Measurements from ENCODE around the gene SATB1. TPM values are rescaled to one million over a fixed set of nuclear protein-coding genes. Genes with fewer than 3 reads are reported as not detected.

The SATB1 gene
- total RNA-seq, 1 experiment from 2014 or later, result 16.6 TPM

- no peak for DNase-seq
- no peaks in the 10 kb centered on the region for H3K4me1 Mint-ChIP-seq (ENCODE audit: low read depth, unreplicated experiment)
- intact Hi-C loops (cut with micrococcal nuclease; ENCODE audit: unreplicated experiment), result no loop called here
- BruUV-seq (replicated peaks), result no TSS peak
- no peak for TF ChIP-seq CTCF (IDR thresholded peaks at IDR 0.05; ENCODE audit: unreplicated experiment)
- H3K27me3 Mint-ChIP-seq (ENCODE audit: unreplicated experiment), result no peaks in the 10 kb centered on the region
- no peak overlapping the region for H3K4me3 Mint-ChIP-seq (ENCODE audit: low read depth, unreplicated experiment)
- no peaks in the 10 kb centered on the region for H3K36me3 Mint-ChIP-seq (ENCODE audit: insufficient read depth, unreplicated experiment)
- no peaks in the 10 kb centered on the region for H3K9me3 Mint-ChIP-seq (ENCODE audit: low read depth, unreplicated experiment)
- CTCF ChIA-PET, result no interaction called here
- H3K27ac Mint-ChIP-seq (ENCODE audit: unreplicated experiment), result no peak overlapping the region
Measured at GRCh38 chr3:18402239-18402799, 22.8 kb downstream of the SATB1 start.

GRCh38 chr3:18401300-18401961, 23.7 kb downstream of the SATB1 start:
- H3K4me3 Mint-ChIP-seq (ENCODE audit: low read depth, unreplicated experiment), result no peak overlapping the region
- H3K36me3 Mint-ChIP-seq (ENCODE audit: insufficient read depth, unreplicated experiment), result no peaks in the 10 kb centered on the region
- intact Hi-C loops (cut with micrococcal nuclease; ENCODE audit: unreplicated experiment), result no loop called here
- no peak overlapping the region for H3K27ac Mint-ChIP-seq (ENCODE audit: unreplicated experiment)
- TF ChIP-seq CTCF (IDR thresholded peaks at IDR 0.05; ENCODE audit: unreplicated experiment), result no peak
- no TSS peak for BruUV-seq (replicated peaks)
- H3K4me1 Mint-ChIP-seq (ENCODE audit: low read depth, unreplicated experiment), result no peaks in the 10 kb centered on the region
- no peak for DNase-seq
- CTCF ChIA-PET, result interaction anchor here (0.6 kb wide), 1 partner anchor 427 kb away, joined by 3 read pairs; no protein-coding TSS in a partner anchor
- H3K9me3 Mint-ChIP-seq (ENCODE audit: low read depth, unreplicated experiment), result no peaks in the 10 kb centered on the region
- H3K27me3 Mint-ChIP-seq (ENCODE audit: unreplicated experiment), result no peaks in the 10 kb centered on the region

GRCh38 chr3:18398448-18398847, 26.7 kb downstream of the SATB1 start:
- no peaks in the 10 kb centered on the region for H3K36me3 Mint-ChIP-seq (ENCODE audit: insufficient read depth, unreplicated experiment)
- DNase-seq, result no peak
- no peak overlapping the region for H3K27ac Mint-ChIP-seq (ENCODE audit: unreplicated experiment)
- H3K9me3 Mint-ChIP-seq (ENCODE audit: low read depth, unreplicated experiment), result no peaks in the 10 kb centered on the region
- no peaks in the 10 kb centered on the region for H3K27me3 Mint-ChIP-seq (ENCODE audit: unreplicated experiment)
- CTCF ChIA-PET, result no interaction called here
- intact Hi-C loops (cut with micrococcal nuclease; ENCODE audit: unreplicated experiment), result loop anchor here (10.0 kb wide), 1 partner anchor 586 kb away; no protein-coding TSS in a partner anchor
- no peak overlapping the region for H3K4me3 Mint-ChIP-seq (ENCODE audit: low read depth, unreplicated experiment)
- H3K4me1 Mint-ChIP-seq (ENCODE audit: low read depth, unreplicated experiment), result no peaks in the 10 kb centered on the region
- no TSS peak for BruUV-seq (replicated peaks)
- no peak for TF ChIP-seq CTCF (IDR thresholded peaks at IDR 0.05; ENCODE audit: unreplicated experiment)

- H3K27me3 Mint-ChIP-seq (ENCODE audit: unreplicated experiment), result no peaks in the 10 kb centered on the region
Measured at GRCh38 chr3:18396428-18396827, 28.7 kb downstream of the SATB1 start.

More at GRCh38 chr3:18396428-18396827, 28.7 kb downstream of the SATB1 start:
- H3K4me1 Mint-ChIP-seq (ENCODE audit: low read depth, unreplicated experiment), result no peaks in the 10 kb centered on the region
- TF ChIP-seq CTCF (IDR thresholded peaks at IDR 0.05; ENCODE audit: unreplicated experiment), result no peak
- no peak for DNase-seq
- no peak overlapping the region for H3K27ac Mint-ChIP-seq (ENCODE audit: unreplicated experiment)
- CTCF ChIA-PET, result interaction anchor here (0.6 kb wide), 1 partner anchor 29 kb away, joined by 5 read pairs; the partner anchor contains the start of gene SATB1
- no peaks in the 10 kb centered on the region for H3K9me3 Mint-ChIP-seq (ENCODE audit: low read depth, unreplicated experiment)
- intact Hi-C loops (cut with micrococcal nuclease; ENCODE audit: unreplicated experiment), result loop anchor here (10.0 kb wide), 1 partner anchor 588 kb away; no protein-coding TSS in a partner anchor
- no peak overlapping the region for H3K4me3 Mint-ChIP-seq (ENCODE audit: low read depth, unreplicated experiment)
- H3K36me3 Mint-ChIP-seq (ENCODE audit: insufficient read depth, unreplicated experiment), result no peaks in the 10 kb centered on the region
- BruUV-seq (replicated peaks), result no TSS peak

All from Calu3 (cell line).